HG03558 (cell line): Measurements from ENCODE around the gene CXorf51A.
"Not testable (repeated sequence)": the region's sequence is repeated elsewhere in the genome, so short reads cannot be mapped to it uniquely, and the experiment has no call there.

Experiments used
- ATAC-seq: cut with Tn5 transposase; IDR thresholded peaks from one replicate; pipeline ENCODE4 v1.9.1; 2021; ENCODE audit warnings: moderate number of reproducible peaks; ENCODE audit not compliant: unreplicated experiment; ENCODE audit errors: extremely low read depth

Gene CXorf51A

DNA sequence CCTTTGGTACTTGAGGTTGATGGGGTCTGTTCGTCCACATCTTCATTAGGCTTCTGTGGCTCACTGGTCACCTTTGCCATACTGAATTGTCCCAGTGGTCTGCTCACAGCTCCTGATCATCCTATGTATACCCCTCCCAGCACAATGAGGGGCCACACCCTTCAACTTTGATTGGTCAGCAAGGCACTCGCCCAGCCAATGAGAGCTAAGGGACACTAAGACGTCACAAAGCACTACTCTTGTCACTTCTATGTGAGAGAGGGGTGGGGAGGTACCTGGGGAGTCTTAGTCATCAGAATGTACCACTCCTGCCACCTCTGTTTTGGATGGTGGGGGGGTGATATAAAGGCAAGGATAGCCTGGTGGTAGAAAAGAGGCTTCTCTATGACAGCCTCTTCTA is at the start of gene CXorf51A:
CXorf51A (minus strand) TSS at position 101 of the 400 bp plus-strand sequence; CDS start at position 80, 21 bp downstream.
- not testable (repeated sequence) for ATAC-seq

DNA sequence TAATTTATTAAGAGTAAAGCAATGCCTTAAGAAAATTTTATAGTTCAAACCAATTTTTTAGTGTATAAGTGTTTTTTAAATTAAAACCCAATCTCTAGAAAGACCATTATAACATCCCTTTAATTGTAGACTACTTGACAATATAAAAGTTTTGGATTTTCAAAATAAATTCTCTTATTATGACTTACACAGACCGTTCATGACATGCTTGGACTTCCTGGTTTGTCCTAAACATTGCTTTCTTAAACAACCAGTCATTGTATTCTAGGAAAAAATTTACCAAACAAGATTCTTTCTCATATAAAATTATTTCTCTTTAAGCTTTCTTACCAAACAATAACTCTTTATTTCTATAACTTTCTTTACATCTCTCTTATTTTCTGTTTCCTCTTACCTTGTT is 49.0 kb upstream of the CXorf51A start:
- ATAC-seq = no peak

DNA sequence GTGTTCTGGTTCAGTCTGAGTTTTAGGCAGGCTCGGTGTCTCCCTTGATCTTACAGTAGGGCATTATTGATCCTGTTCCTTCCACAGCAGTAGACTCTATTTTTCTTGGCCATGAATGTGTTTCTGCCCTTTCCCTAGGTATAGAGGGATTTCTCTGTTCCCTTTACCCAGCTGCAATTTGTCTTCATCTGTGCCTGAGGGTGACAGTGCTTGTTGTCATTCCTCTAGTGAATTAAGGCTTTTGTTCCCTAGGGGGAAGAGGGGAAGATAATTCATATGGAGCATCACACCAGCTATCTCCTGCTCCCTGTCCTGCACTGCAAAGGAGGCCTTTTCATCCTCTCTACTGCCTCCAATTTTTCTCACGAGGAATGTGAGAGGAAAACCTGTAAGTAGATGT is 39.7 kb upstream of the CXorf51A start:
- no peak for ATAC-seq

DNA sequence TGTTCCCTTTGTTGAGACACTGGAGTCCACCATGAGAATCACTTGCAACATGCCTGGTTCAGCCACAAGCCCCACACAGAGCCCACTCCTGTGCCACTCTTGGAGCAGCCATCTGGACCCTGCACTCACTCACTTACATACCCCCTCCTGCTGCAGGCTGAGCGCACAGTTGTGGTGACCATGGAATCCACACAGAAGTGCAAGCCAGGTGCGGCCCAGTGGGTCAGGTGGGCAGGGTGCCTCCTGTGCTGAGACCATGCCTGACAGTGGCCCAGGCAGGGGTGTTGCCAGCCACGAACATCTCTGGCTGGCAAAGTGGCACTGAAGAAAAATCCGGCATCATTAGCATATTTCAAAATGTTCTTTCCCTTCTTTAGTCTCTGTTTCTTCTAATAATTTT is 17.4 kb upstream of the CXorf51A start:
- no peak for ATAC-seq

DNA sequence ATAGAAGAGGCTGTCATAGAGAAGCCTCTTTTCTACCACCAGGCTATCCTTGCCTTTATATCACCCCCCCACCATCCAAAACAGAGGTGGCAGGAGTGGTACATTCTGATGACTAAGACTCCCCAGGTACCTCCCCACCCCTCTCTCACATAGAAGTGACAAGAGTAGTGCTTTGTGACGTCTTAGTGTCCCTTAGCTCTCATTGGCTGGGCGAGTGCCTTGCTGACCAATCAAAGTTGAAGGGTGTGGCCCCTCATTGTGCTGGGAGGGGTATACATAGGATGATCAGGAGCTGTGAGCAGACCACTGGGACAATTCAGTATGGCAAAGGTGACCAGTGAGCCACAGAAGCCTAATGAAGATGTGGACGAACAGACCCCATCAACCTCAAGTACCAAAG is 5.1 kb downstream of the CXorf51A start, which contains the start of gene CXorf51B:
CXorf51B (plus strand) TSS at position 301 of the 400 bp plus-strand sequence; CDS start at position 322, 21 bp downstream.
- not testable (repeated sequence) for ATAC-seq
